Medulla oblongata (tissue), 1 donor: Measurements from ENCODE around the gene PLEKHH2.
"Not testable (repeated sequence)": the region's sequence is repeated elsewhere in the genome, so short reads cannot be mapped to it uniquely, and the experiment has no call there.

Experiments used
- DNase-seq: peaks from one replicate; pipeline ENCODE4 v3.0.0-alpha.2; 2015; ENCODE audit errors: extremely low spot score

PLEKHH2 gene

GRCh38 chr2:43637030-43637803, at the start of gene PLEKHH2:
PLEKHH2 (plus strand) TSS chr2:43637260; CDS start chr2:43644674, 7,414 bp downstream.
- peak; percentile 90 for DNase-seq

GRCh38 chr2:43592443-43592842, 44.6 kb upstream of the PLEKHH2 start:
- DNase-seq: no peak

GRCh38 chr2:43593254-43593653, 43.8 kb upstream of the PLEKHH2 start:
- DNase-seq: no peak

- no peak for DNase-seq
Measured at GRCh38 chr2:43594875-43595274, 42.2 kb upstream of the PLEKHH2 start.

- peak; percentile 99 for DNase-seq
Measured at GRCh38 chr2:43595603-43596412, 41.3 kb upstream of the PLEKHH2 start, which contains the start of gene THADA. THADA (minus strand) TSS chr2:43596038; CDS start chr2:43592392, 3,646 bp downstream.

GRCh38 chr2:43600596-43600995, 36.5 kb upstream of the PLEKHH2 start:
- not testable (repeated sequence) for DNase-seq

GRCh38 chr2:43604674-43605073, 32.4 kb upstream of the PLEKHH2 start:
- DNase-seq: no peak

GRCh38 chr2:43605079-43605655, 31.9 kb upstream of the PLEKHH2 start:
- peak; percentile 55 for DNase-seq

- DNase-seq: no peak
Measured at GRCh38 chr2:43605851-43606250, 31.2 kb upstream of the PLEKHH2 start.

- DNase-seq: peak; percentile 82
Measured at GRCh38 chr2:43609290-43609918, 27.7 kb upstream of the PLEKHH2 start.

GRCh38 chr2:43610361-43610760, 26.7 kb upstream of the PLEKHH2 start:
- no peak for DNase-seq

GRCh38 chr2:43611987-43612894, 24.8 kb upstream of the PLEKHH2 start:
- DNase-seq: peak; percentile 86

GRCh38 chr2:43612944-43613343, 24.1 kb upstream of the PLEKHH2 start:
- DNase-seq: no peak

- no peak for DNase-seq
Measured at GRCh38 chr2:43616967-43617680, 19.9 kb upstream of the PLEKHH2 start.

GRCh38 chr2:43619511-43619910, 17.5 kb upstream of the PLEKHH2 start:
- no peak for DNase-seq

GRCh38 chr2:43622931-43623451, 14.1 kb upstream of the PLEKHH2 start:
- DNase-seq: peak; percentile 24

- no peak for DNase-seq
Measured at GRCh38 chr2:43631618-43632317, 5.3 kb upstream of the PLEKHH2 start.

GRCh38 chr2:43634604-43635306, 2.3 kb upstream of the PLEKHH2 start:
- DNase-seq: peak; percentile 57

- DNase-seq: not testable (repeated sequence)
Measured at GRCh38 chr2:43636153-43636552, 907 bp upstream of the PLEKHH2 start.
